ENCODE results near the gene IL18. TPM values are rescaled to one million over a fixed set of nuclear protein-coding genes. Genes with fewer than 3 reads are reported as not detected.

The IL18 gene
- total RNA-seq, 1 donor from 2014 or later, result 1.4 TPM

- Mint-ChIP-seq H3K36me3 (ENCODE audit: insufficient read depth) (no peaks in the 10 kb centered on the region), H3K4me3 (ENCODE audit: low read depth) (no peak overlapping the region), H3K27ac (no peak overlapping the region), H3K9me3 (ENCODE audit: low read depth) (no peaks in the 10 kb centered on the region), H3K4me1 (ENCODE audit: low read depth) (no peaks in the 10 kb centered on the region), H3K27me3 (no peaks in the 10 kb centered on the region)
- no peak for DNase-seq (ENCODE audit: low spot score, unreplicated experiment)
- no peak for TF ChIP-seq CTCF (IDR thresholded peaks at IDR 0.05; ENCODE audit: unreplicated experiment)
Observed at GRCh38 chr11:112121981-112122615, 41.8 kb downstream of the IL18 start.

DNA sequence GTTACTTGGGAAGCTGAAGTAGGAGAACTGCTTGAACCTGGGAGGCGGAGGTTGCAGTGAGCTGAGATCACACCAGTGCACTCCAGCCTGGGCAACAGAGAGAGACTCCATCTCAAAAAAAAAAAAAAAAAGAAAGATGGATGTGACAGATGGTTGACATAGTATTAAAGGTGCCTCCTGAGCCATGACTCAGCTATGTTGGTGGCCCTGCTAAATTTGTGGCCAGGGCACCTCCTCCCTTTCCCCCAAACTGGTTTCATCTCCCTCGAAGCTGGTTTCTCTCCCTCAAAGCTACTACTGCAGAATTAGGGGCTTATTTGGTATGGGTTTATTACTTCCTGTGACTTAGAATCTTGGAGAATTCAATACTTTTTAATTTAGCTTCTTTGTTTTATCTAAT lies 45.7 kb downstream of the IL18 start:
- Mint-ChIP-seq H3K27ac (no peak overlapping the region), H3K9me3 (ENCODE audit: low read depth) (no peaks in the 10 kb centered on the region), H3K4me1 (ENCODE audit: low read depth) (no peaks in the 10 kb centered on the region), H3K36me3 (ENCODE audit: insufficient read depth) (no peaks in the 10 kb centered on the region), H3K27me3 (no peaks in the 10 kb centered on the region), H3K4me3 (ENCODE audit: low read depth) (no peak overlapping the region)
- no peak for DNase-seq (ENCODE audit: low spot score, unreplicated experiment)
- no peak for TF ChIP-seq CTCF (IDR thresholded peaks at IDR 0.05; ENCODE audit: unreplicated experiment)

DNA sequence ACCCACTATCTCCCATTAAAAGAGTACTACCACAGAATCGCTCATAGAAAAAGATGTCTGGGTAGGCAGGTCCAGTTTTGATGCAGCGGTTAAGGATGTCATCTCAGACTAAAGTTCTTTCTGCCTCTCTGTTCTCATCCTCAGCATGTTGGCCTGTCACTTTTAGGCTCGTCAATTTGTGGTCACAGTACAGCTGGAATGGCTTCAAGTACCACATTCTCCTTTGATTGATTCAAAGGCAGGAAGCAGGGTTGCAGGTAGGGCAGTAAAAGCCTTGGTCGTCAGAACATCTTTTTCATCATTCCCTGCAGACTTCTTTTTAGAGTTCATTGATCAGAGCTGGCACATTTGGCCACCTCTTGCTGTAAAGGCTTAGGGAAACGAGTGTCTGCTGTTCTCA lies 48.5 kb downstream of the IL18 start:
- Mint-ChIP-seq H3K9me3 (ENCODE audit: low read depth) (peaks cover 6% of the 10 kb centered on the region), H3K4me1 (ENCODE audit: low read depth) (no peaks in the 10 kb centered on the region), H3K36me3 (ENCODE audit: insufficient read depth) (peaks cover 2% of the 10 kb centered on the region), H3K27ac (no peak overlapping the region), H3K27me3 (no peaks in the 10 kb centered on the region), H3K4me3 (ENCODE audit: low read depth) (no peak overlapping the region)
- TF ChIP-seq CTCF (IDR thresholded peaks at IDR 0.05; ENCODE audit: unreplicated experiment), result no peak
- no peak for DNase-seq (ENCODE audit: low spot score, unreplicated experiment)

DNA sequence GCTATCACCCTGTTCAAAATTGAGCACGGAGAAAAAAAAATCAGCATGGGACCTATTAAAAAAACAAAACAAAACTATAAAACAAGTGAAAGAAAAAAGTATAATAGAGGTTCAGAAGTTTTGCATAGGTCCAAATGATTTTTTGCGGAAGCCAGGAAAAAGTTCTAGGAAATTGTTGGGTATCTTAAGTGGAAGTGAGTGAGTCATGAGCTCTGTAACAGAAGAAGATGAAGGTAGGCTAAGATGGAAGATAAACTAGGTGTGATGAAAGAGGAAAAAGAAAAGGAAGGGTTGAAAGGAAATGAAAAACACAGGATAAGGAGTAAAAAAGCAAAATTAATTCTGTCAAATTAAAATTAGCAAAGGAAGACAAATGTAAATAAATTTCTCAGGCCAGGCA lies 49.4 kb downstream of the IL18 start:
- Mint-ChIP-seq H3K4me3 (ENCODE audit: low read depth) (no peak overlapping the region), H3K36me3 (ENCODE audit: insufficient read depth) (peaks cover 2% of the 10 kb centered on the region), H3K9me3 (ENCODE audit: low read depth) (peaks cover 7% of the 10 kb centered on the region), H3K4me1 (ENCODE audit: low read depth) (no peaks in the 10 kb centered on the region), H3K27me3 (no peaks in the 10 kb centered on the region), H3K27ac (no peak overlapping the region)
- no peak for DNase-seq (ENCODE audit: low spot score, unreplicated experiment)
- no peak for TF ChIP-seq CTCF (IDR thresholded peaks at IDR 0.05; ENCODE audit: unreplicated experiment)

DNA sequence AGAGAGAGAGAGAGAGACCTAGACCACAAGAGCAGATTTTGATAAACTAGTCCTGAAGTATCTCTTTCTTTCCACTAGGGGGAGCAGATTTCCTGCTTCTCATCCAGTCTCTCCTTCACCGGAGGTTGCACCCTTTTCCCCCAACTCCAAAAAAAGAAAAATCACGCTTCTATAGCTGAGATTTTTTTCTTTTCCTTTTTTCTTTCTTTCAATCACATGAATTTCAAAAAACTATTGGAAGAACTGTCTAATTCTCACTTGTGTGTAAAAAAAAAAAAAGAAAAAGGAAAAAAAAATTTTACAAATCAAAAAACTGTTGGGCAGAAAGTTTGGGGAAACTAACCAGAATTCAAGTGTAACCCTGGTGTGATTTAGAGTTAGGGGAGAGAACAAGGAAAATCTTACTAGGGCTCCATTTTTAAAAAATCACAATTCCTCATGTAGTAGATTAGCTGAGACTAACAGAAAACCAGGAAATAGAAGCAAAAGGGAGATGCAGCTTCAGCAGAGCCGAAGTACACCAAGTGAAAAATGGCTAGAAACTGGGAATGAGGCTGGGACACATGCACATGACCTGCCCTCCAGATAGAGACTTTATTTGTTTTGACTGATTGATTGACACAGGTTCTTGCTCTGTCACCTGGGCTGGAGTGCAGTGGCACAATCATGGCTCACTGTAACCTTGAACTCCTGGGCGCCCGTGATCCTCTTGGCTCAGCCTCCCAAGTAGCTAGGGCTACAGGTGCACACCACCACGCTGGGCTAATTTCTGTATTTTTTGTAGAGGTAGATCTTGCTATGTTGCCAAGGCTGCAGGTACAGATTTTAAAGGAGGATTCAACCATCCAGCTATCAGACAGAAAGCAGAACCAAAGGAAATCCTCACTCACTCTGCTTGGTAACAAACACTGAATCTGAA lies 50.1 kb downstream of the IL18 start:
- no peaks in the 10 kb centered on the region for H3K4me1 Mint-ChIP-seq (ENCODE audit: low read depth)
- peak; percentile 82 for TF ChIP-seq CTCF (IDR thresholded peaks at IDR 0.05; ENCODE audit: unreplicated experiment)
- H3K27ac Mint-ChIP-seq, result no peak overlapping the region
- DNase-seq (ENCODE audit: low spot score, unreplicated experiment), result no peak
- peaks cover 2% of the 10 kb centered on the region for H3K36me3 Mint-ChIP-seq (ENCODE audit: insufficient read depth)
- peaks cover 7% of the 10 kb centered on the region for H3K9me3 Mint-ChIP-seq (ENCODE audit: low read depth)
- no peaks in the 10 kb centered on the region for H3K27me3 Mint-ChIP-seq
- no peak overlapping the region for H3K4me3 Mint-ChIP-seq (ENCODE audit: low read depth)

All from progenitor cell of endocrine pancreas (in vitro differentiated cells).